ENCODE measurements around the gene MAP3K15. TPM values are rescaled to one million over a fixed set of nuclear protein-coding genes. Genes with fewer than 3 reads are reported as not detected.

Gene MAP3K15
- total RNA-seq, 1 donor from 2014 or later = 2.1 TPM

DNA sequence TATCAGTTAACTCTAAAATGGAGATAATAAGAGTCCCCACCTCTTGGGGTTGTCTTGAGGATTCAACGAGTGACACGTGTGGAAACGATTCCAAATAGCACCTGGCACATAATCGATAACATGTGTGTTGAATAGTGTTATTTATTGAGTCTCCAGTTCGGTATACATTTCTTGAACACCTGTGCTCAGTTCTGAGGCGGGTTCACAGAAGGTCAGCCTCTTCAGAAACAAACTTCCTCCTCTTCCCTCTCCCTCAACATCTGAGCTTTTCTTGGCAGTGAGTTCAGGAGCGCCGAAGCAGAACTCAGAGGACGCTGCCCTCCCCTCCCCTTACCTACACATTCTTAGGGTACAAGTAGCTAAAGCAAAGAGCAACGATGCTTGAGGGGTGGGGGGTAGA, 170.6 kb downstream of the MAP3K15 start:
- H3K4me2 ChIP-seq (ENCODE audit: low read length) = peak overlapping the region; percentile 83
- peak; percentile 55 for FAIRE-seq
- TF ChIP-seq CTCF (IDR thresholded peaks at IDR 0.05; ENCODE audit: insufficient read depth, low read depth, low read length) = no peak
- no peak overlapping the region for H2AFZ ChIP-seq (ENCODE audit: low read depth, low read length)
- H3K9me3 Mint-ChIP-seq (ENCODE audit: unreplicated experiment) = no peaks in the 10 kb centered on the region
- H3K4me3 Mint-ChIP-seq (ENCODE audit: unreplicated experiment) = peak overlapping the region; percentile 87
- no peaks in the 10 kb centered on the region for H3K9me3 ChIP-seq (ENCODE audit: insufficient read depth, low read depth, low read length)
- no peaks in the 10 kb centered on the region for H3K36me3 Mint-ChIP-seq (ENCODE audit: low read depth, unreplicated experiment)
- peak overlapping the region; percentile 86 for H3K9ac ChIP-seq (ENCODE audit: low read length)
- H3K4me1 ChIP-seq (ENCODE audit: insufficient read depth, low read length) = peaks cover 3% of the 10 kb centered on the region
- H3K36me3 ChIP-seq (ENCODE audit: insufficient read depth, low read length) = peaks cover 2% of the 10 kb centered on the region
- no peaks in the 10 kb centered on the region for H3K27me3 ChIP-seq (ENCODE audit: insufficient read depth, low read length)
- no peaks in the 10 kb centered on the region for H3K27me3 Mint-ChIP-seq (ENCODE audit: low read depth, unreplicated experiment)
- peak overlapping the region; percentile 58 for H3K27ac Mint-ChIP-seq (ENCODE audit: unreplicated experiment)
- H3K79me2 ChIP-seq (ENCODE audit: insufficient read depth, low read length) = peaks cover 46% of the 10 kb centered on the region
- no peak for DNase-seq (ENCODE audit: low read depth)
- peaks cover 6% of the 10 kb centered on the region for H3K4me1 Mint-ChIP-seq (ENCODE audit: low read depth, unreplicated experiment)
- peak overlapping the region; percentile 73 for H3K4me3 ChIP-seq (ENCODE audit: insufficient read depth, low read depth, low read length)
- H4K20me1 ChIP-seq (ENCODE audit: insufficient read depth, low read length) = peaks cover 21% of the 10 kb centered on the region
- H3K27ac ChIP-seq (ENCODE audit: low read depth, low read length) = no peak overlapping the region

DNA sequence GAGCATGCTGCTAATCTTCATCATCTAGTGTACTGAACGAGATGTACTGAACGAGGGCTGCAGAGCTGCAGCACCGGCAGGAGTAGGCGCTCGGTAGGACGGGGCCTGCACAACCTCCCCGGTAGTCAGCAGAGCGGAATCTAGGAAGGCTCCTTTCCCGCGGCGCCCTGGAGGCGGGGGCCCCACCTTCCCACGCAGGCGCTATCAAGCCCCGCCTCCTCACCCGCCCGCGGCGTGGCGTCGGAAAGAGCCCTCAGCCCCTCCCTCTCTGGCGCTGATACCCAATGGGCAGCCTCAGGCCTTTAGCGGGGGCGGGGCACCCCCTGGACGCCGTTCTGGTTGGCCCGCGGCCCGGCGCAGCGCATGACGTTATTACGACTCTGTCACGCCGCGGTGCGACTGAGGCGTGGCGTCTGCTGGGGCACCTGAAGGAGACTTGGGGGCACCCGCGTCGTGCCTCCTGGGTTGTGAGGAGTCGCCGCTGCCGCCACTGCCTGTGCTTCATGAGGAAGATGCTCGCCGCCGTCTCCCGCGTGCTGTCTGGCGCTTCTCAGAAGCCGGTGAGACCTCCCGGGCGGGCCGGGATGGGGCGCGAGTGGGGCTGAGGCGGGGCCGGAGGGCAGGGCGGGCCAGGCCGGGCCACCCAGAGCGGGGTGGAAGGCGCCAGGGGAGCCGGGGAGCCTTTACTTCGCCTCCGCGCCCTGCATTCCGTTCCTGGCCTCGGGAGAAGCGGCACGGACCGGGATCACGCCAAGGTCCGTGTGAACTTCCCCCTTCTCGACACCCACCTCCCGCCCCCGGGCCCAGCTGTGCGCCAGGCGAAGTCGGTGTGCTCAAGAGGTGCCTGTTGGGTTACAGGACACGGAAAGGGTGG, 171.5 kb downstream of the MAP3K15 start, which contains the start of gene PDHA1:
TSS of gene PDHA1 (plus strand) at position 393 of the 874 bp plus-strand sequence. CDS start at position 504, 111 bp downstream.
- FAIRE-seq (peak; percentile 64), DNase-seq (ENCODE audit: low read depth) (peak; percentile 72)
- Histone ChIP-seq H3K79me2 (ENCODE audit: insufficient read depth, low read length) (peaks cover 46% of the 10 kb centered on the region), H3K4me1 (ENCODE audit: insufficient read depth, low read length) (peaks cover 3% of the 10 kb centered on the region), H3K4me2 (ENCODE audit: low read length) (peak within 1 kb of the TSS; percentile 83), H3K36me3 (ENCODE audit: insufficient read depth, low read length) (no peaks in the 10 kb centered on the region), H3K9me3 (ENCODE audit: insufficient read depth, low read depth, low read length) (no peaks in the 10 kb centered on the region), H3K9ac (ENCODE audit: low read length) (peak within 1 kb of the TSS; percentile 86), H3K27me3 (ENCODE audit: insufficient read depth, low read length) (no peaks in the 10 kb centered on the region), H2AFZ (ENCODE audit: low read depth, low read length) (peak within 1 kb of the TSS; percentile 79), H3K27ac (ENCODE audit: low read depth, low read length) (peak within 1 kb of the TSS; percentile 66), H3K4me3 (ENCODE audit: insufficient read depth, low read depth, low read length) (peak within 1 kb of the TSS; percentile 73), H4K20me1 (ENCODE audit: insufficient read depth, low read length) (peaks cover 21% of the 10 kb centered on the region)
- Mint-ChIP-seq H3K36me3 (ENCODE audit: low read depth, unreplicated experiment) (no peaks in the 10 kb centered on the region), H3K27me3 (ENCODE audit: low read depth, unreplicated experiment) (no peaks in the 10 kb centered on the region), H3K9me3 (ENCODE audit: unreplicated experiment) (no peaks in the 10 kb centered on the region), H3K4me3 (ENCODE audit: unreplicated experiment) (peak within 1 kb of the TSS; percentile 87), H3K27ac (ENCODE audit: unreplicated experiment) (peak within 1 kb of the TSS; percentile 58), H3K4me1 (ENCODE audit: low read depth, unreplicated experiment) (peaks cover 6% of the 10 kb centered on the region)
- TF ChIP-seq CTCF (IDR thresholded peaks at IDR 0.05; ENCODE audit: insufficient read depth, low read depth, low read length) (no peak), EZH2 (IDR thresholded peaks at IDR 0.05; ENCODE audit: insufficient read depth, low read length) (no peak)
